Amniotic stem cell (primary cell): Measurements from ENCODE around the gene CELF5.
"Not testable (repeated sequence)": the region's sequence is repeated elsewhere in the genome, so short reads cannot be mapped to it uniquely, and the experiment has no call there.

Experiments used
- DNase-seq: peaks from one replicate; lab custom pipeline; 2025; lab: John Stamatoyannopoulos, UW

The CELF5 gene

DNA sequence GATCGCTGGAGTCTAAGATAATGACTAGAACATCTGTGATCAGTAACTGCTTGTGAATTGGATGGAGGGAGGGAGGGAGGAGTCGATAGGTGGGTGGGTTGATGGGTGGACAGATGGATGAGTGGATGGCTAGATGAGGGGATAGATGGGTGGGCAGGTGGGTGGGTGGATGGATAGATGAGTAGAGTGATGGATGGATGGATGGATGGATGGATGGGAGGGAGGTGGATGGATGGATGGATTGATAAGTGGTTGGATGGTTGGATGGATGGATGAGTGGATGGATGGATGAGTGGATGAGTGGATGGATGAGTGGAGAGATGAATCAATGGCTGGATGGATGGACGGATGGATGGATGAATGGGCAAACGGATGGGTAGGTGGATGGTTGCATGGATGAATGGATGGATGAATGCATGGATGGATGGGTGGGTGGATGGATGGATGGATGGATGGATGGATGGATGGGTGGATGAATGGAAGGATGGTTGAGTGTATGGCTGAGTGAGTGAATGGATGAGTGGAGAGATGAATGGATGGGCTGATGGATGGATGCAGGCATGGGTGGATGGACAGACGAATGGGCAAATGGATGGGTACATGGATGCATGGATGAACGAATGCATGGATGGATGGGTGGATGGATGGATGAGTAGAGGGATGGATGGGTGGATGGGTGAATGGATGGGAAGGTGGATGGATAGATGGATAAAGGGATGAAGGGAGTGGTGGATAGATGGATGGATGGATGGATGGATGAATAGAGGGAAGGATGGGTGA, 97.9 kb downstream of the CELF5 start:
- DNase-seq, result no peak

DNA sequence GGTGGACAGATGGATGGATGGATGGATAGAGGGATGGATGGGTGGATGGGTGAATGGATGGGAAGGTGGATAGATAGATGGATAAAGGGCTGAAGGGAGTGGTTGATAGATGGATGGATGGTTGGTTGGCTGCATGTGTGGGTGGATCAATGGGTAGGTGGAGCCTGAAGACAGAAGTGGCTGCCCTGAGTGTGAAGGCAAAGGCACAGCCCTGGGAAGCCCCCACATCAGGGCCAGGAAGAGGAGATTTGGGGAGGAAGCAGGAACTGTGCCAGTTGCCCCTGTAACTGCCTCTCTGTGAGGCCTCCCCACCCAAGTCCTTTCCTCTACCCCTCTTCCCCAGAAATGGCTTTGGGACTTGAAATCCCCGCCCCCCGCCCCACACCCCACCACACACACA, 98.6 kb downstream of the CELF5 start:
- DNase-seq, result no peak

DNA sequence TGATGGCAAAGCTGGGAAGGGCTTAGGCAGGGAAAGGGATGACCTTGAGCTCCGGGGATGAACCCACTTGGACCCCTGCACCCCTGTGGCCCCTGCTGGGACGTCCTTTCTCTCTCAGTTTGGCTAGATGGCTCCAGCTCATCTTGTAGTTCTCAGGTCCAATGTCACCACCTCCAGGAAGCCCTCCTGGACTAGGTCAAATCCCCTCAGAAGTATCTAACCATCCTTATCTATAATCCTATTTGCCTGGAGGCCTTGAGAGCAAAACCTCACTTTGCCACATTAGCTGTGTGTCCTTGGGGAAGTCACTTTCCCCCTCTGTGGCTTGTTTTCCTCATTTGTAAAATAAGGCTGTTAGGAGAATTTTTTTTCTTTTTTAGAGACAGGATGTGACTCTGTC, 99.2 kb downstream of the CELF5 start:
- DNase-seq, result no peak

DNA sequence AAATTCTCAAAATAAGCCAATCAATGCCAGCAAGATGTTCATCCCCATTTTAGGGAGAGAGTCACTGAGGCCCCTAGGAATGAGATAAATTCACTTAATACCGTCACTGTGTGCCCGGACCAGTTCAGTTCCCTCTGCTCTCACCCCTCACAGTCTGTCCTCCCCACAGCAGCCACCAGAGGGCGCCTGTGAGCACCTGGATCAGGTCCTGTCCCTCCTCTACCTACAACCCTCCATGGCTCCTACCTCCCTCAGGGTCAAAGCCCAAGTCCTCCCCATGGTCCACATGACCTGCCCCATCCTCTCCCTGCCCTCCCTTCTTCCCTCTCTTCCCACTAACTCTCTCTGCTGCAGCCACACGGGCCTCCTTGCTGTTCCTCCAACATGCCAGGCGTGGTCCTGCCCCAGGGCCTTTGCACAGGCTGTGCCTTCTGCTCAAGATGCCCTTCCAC, 100.0 kb downstream of the CELF5 start:
- no peak for DNase-seq

DNA sequence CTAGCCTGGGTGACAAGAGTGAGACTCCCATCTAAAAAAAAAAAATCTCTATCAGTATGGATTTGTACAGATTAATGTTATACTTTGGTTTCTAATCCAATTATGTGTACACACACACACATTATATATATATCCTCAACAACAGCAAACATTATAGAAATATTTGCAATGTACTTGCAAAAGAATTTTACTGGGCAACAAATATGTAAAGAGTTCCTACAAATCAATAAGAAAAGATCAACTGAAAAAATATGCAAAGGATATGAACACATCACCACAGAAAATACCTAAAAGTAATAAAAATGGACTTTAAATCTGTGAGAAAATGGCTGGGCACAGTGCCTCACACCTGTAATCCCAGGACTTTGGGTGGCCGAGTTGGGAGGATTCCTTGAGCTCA, 101.0 kb downstream of the CELF5 start:
- DNase-seq, result no peak

DNA sequence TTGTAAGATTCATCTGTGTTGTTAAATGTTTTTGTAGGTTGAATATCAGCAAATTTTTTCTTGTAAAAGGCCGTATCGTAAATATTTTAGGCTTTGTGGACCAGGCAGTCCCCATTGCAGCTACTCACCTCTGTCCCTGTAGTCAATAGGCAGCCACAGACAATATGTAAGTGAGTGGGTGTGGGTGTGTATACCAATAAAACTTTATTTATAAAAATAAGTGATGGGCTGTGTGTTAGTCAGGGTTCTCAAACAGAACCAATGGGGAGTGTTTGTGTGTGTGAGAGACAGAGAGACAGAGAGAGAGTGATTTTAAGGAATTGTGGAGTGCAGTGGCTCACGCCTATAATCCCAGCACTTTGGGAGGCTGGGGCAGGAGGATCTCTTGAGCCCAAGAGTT, 104.3 kb downstream of the CELF5 start:
- no peak for DNase-seq

DNA sequence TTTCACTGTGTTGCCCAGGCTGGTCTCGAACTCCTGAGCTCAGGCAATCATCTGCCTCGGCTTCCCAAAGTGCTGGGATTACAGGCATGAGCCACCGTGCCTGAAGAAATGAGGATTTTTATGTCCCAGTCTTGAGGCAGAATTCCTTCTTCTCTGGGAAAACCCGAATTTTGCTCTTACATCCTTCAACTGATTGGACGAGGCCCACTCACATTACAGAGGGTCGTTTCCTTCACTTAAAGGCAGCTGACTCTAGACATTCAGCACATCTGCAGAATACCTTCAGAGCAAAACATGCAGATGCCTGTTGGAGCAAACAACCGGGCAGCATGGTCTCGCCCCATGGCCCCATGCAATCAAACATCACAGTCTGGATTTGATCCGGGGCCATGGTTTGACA, 105.6 kb downstream of the CELF5 start:
- DNase-seq, result no peak

DNA sequence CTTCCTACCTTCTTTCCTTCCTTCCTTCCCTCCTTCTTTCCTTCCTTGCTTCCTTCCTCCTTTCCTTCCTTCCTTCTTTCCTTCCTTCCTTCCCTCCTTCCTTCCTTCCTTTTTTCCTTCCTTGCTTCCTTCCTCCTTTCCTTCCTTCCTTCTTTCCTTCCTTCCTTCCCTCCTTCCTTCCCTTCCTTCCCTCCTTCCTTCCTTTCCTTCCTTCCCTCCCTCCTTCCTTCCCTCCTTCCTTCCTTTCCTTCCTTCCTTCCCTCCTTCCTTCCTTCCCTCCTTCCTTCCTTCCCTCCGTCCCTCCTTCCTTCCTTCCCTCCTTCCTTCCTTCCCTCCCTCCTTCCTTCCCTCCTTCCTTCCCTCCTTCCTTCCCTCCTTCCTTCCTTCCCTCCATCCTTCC, 107.8 kb downstream of the CELF5 start:
- DNase-seq, result not testable (repeated sequence)

DNA sequence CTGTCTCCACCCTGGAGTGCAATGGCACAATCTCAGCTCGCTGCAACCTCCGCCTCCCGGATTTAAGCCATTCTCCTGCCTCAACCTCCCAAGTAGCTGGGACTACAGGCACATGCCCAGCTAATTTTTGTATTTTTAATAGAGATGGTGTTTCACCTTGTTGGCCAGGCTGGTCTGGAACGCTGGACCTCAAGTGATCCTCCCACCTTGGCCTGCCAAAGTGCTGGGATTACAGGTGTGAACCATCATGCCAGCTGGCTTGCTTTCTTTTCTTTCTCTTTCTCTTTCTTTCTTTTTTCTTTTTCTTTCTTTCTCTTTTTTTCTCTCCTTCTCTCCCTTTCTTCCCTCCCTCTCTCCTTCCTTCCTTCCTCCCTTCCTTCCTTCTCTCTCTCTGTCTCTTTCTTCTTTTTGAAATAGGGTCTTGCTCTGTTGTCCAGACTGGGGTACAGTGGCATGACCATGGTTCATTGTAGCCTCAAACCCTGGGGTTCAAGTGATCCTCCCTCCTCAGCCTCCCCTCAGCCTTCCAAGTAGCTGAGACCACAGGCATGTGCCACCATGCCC, 108.6 kb downstream of the CELF5 start:
- no peak for DNase-seq

DNA sequence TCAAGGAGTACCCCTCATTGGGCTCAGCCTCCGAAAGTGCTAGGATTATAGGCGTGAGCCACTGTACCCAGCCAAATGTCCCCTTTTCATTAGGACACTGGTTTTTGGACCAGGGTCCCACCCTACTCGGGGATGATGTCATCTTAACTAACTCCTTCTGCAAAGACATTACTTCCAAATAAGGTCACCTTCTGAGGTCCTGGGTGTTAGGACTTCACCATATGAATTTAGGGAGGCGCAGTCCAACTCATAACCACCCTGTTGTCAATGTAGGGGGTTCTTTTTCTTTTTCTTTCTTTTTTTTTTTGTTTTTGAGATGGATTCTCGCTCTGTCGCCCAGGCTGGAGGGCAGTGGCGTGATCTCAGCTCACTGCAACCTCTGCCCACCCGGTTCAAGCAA, 109.2 kb downstream of the CELF5 start:
- DNase-seq, result no peak

DNA sequence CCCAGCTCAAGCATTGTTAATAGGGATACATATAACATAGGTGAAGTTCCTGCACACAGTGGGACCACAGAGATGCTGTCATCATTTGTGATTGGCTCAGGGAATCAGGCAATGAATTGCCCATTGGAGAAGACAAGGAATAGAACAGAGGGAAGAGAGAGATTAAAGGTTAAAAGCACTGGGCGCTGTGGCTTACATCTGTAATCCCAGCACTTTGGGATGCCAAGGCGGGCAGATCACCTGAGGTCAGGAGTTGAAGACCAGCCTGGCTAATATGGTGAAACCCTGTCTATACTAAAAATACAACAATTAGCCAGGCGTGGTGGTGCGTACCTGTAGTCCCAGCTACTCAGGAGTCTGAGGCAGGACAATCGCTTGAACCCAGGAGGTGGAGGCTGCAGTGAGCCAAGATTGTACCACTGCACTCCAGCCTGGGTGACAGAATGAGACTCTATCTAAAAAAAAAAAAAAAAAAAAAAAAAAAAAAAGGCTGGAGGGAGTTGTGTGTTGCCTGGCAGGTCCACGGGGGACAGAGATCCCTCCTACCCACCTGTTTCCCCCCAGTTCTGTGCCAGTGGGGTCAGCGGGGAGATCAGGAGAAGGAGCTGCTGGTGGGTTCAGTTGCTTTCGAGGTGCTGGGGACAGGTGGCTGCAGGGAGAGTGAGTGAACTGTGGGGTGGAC, 110.4 kb downstream of the CELF5 start:
- DNase-seq, result not testable (repeated sequence)

DNA sequence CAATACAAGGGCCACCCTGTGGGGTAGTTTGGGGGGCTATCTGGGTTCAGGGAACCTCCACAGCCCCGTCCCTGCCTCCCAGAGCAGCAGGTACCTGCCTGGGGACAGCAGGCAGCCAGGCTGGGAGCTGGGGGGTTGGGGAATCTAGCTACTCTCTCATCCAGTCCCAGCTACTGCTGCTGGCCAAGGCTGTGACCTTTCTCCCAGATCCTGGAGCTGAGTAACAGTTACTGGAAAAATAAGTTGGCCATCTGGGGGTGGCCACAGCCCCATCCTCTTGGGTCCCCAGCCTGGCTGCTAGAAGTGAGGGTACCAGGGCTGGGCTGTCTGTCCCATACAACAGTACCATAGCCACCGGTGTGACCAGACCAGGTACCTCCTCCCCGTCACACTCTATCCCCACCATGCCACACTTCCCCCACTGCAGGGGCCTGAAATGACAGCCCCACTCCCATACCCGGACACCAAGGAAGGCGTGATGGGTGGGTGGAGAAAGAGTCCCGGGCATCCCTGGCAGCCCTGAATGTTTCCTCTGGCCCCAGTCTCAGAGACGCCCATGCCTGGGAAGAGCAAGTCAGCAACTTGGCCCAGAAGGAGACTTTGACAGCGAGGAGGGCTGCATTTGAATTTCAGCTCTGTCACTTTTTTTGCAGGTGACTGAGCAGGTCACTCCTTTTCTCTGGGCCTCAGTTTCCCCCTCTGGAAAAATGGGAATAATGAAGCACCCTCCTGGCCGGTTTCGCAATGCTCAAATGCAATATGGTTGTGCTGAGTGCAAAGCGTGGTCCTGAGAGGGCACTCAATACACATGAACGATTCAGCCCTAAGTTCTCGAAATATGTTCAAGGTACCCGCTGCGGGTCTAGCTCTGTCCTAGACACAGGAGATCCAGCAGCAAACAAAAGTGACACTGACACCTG, 111.2 kb downstream of the CELF5 start:
- no peak for DNase-seq

DNA sequence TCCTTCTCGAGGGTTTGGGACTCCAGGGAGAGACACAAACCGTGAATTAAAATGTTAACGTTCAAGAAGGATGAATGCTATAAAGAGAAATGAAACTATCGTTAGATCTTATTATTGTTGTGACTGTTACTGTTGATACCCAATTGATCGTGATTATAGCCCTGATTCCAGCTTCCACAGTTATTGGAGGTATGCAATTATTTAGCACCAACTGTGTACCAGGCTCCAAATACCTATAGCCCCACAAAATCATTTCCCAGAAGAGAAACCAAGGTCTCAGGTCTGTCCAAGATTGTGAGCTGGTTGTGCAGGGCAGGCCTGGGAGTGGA, 111.9 kb downstream of the CELF5 start:
- no peak for DNase-seq

DNA sequence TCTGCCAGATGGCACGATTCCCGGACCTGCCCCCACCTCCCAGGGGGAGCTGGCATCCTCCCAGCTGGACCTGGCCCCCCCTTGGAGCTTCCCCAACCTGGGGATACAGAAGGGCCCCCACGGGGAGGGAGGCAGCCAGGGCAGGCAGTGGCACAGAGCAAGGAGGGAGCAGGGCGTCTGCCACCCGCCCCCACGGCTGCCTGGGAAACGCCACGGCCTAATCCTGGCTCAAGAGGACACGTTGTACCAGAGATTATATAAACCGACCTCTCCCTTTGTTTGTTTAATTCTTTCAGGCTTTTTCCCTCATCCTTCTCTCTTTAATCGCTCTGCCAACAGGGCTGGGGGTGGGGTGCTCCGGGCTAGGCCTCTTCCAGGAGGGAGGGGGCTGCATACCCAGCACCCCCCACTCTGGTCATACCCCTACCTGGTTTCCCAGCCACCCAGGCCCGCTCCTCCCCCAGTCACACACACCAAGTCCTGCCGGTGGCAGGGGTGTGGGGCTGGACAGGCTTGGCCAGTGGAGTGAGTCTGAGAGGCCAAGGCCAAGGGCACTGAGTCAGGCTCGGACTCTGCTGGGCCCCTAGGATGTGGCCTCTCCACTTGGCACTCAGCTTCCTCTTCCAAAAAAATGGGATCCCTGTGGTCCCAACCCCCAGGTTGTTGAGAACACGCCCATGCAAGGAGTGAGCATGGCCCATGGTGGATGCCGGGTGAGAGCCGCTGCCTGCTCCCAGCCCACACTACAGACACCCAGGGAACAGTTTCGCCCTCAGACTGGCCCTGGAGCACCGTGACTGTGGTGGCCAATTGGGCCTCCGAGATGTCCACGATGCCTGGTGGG, 112.4 kb downstream of the CELF5 start:
- DNase-seq, result no peak

DNA sequence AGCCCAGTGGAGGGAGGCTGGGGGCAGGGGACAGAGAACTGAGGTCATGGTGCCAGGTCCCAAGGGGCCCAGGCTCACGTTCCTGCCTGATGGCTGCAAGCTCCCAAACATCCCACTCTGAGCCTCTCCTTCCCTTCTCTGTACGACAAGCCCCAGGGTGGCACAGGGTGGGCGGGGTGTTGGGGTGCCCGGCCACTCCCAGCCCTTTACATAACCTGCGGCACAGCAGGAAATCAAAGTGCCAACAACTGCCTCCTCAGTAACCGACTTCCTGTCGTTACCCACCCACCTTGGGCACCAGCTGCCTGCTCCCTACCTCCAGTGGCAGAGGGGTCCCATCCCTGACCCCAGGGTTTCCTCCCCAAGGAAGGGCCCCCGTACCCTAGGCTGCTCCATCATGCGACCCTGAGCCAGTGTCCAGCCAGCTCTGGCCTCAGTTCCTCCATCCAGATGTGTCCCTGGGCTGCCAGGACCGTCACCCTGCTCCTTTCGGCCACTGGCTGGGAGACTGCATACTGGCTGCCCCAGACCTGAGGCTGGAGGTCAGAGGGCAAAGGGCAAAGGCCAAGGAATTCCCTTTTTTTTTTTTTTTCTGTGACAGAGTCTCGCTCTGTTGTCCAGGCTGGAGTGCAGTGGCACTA, 114.2 kb downstream of the CELF5 start:
- DNase-seq, result no peak

DNA sequence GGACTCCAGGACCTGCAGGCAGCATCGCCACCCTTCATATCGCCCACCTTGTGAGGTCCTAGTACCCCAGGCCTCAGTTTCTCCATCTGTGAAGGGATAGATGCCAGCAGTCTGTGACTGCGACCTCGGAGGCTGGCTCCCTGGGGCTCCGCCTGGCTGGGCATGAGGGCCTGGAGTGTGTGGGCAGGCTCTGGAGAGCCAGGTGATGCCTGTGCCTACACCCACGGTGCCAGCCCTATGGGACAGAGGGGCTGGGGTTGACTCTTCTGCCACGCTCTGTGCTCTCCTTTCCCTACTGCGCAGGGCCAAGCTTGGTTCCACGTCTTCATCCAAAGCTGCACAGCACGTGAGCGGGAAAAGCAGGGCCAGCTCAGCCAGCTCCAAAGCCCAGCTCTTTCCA, 115.9 kb downstream of the CELF5 start:
- DNase-seq, result no peak

DNA sequence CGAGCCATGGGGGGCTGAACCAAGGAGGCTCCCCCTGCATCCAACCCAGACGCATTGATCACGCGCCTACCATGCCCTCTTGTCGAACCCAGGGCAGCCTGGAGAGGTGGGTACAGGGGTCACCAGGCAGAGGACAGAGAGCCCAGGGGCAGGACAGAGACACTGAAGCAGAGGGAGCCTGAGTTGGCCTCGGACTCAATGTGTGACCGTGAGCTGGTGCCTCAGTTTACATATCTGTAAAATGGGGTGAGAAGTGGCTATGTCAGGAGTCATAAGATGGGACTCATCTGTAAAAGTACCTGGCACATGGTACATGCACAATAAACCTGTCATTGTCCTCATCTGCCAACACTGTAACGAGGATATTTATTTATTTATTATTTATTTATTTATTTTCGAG, 117.8 kb downstream of the CELF5 start:
- no peak for DNase-seq

DNA sequence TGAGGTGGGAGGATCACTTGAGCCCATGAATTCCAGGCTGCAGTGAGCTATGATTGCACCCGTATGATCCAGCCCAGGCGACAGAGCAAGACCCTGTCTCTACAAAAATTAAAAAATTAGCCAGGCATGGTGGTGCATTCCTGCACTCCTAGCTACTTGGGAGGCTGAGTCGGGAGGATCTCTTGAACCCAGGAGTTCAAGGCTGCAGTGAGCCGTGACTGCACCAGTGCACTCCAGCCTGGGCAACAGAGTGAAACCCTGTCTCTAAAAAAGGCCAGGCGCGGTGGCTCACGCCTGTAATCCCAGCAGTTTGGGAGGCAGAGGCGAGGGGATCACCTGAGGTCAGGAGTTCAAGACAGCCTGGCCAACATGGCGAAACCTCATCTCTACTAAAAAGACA, 118.5 kb downstream of the CELF5 start:
- not testable (repeated sequence) for DNase-seq

DNA sequence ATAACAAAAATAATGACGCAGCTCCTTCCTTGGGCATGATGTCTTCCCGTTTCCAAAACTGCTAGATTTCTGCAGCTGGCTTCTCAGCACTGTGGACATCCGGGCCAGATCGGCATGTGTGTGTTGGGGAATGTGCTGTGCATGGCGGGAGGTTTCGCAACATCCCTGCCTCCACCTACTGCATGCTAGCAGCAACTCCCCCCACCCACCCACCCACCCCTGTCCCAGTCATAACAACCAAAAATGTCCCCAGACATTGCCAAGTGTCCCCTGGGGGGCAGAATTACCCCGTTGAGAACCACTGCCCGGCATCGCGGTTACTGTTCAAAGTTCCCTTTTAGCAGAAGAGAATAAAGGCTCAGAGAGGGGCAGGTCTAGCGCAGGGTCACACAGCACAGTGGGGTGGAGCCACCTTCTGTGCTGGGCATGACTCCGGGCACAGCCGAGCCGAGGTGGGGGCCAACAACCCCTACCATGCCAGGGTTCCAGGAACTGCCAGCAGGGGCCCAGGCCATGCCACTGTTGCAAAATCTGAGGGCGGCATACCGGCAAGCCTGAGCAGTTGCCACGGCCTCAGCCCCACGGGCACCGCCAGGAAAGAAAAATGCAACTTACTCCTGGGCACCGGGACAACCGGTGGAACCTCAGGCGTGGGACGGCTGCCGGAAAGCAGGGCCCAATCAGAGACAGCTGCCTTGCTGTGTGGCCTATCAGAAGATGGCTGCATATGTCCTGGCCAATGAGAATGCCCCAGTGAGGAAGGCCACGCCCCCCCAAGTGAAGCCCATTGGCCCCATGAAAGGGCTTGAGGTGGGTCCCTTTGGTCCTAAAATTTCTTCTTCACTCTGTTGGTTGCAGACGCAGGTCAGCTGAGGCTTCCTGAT, 119.4 kb downstream of the CELF5 start:
- DNase-seq, result no peak
